ENCODE data around the gene TGFB3.
"Not testable (repeated sequence)": the region's sequence is repeated elsewhere in the genome, so short reads cannot be mapped to it uniquely, and the experiment has no call there.

Gene TGFB3

GRCh38 chr14:75960231-75960630 is 21.6 kb downstream of the TGFB3 start:
- no peak for DNase-seq (ENCODE audit: low read depth)

GRCh38 chr14:75959031-75959430 is 22.8 kb downstream of the TGFB3 start:
- no peak for DNase-seq (ENCODE audit: low read depth)

GRCh38 chr14:75952489-75952888 is 29.3 kb downstream of the TGFB3 start:
- DNase-seq (ENCODE audit: low read depth), result no peak

- no peak for DNase-seq (ENCODE audit: low read depth)
These were observed 35.0 kb downstream of the TGFB3 start for GRCh38 chr14:75946785-75947184.

- DNase-seq (ENCODE audit: low read depth), result no peak
These were observed 37.1 kb downstream of the TGFB3 start for GRCh38 chr14:75944607-75945241.

- no peak for DNase-seq (ENCODE audit: low read depth)
These were observed 40.8 kb downstream of the TGFB3 start for GRCh38 chr14:75941030-75941429.

GRCh38 chr14:75939200-75939599 is 42.6 kb downstream of the TGFB3 start:
- no peak for DNase-seq (ENCODE audit: low read depth)

- no peak for DNase-seq (ENCODE audit: low read depth)
These were observed 46.7 kb downstream of the TGFB3 start for GRCh38 chr14:75934998-75935628.

GRCh38 chr14:75933712-75934296 is 48.0 kb downstream of the TGFB3 start:
- no peak for DNase-seq (ENCODE audit: low read depth)

GRCh38 chr14:75928690-75929181 is 53.1 kb downstream of the TGFB3 start:
- DNase-seq (ENCODE audit: low read depth), result no peak

GRCh38 chr14:75927564-75928087 is 54.2 kb downstream of the TGFB3 start:
- no peak for DNase-seq (ENCODE audit: low read depth)

GRCh38 chr14:75926431-75927115 is 55.2 kb downstream of the TGFB3 start:
- DNase-seq (ENCODE audit: low read depth), result no peak

- DNase-seq (ENCODE audit: low read depth), result not testable (repeated sequence)
These were observed 56.5 kb downstream of the TGFB3 start for GRCh38 chr14:75925141-75925840.

- not testable (repeated sequence) for DNase-seq (ENCODE audit: low read depth)
These were observed 61.4 kb downstream of the TGFB3 start for GRCh38 chr14:75920421-75920820.

- DNase-seq (ENCODE audit: low read depth), result no peak
These were observed 63.9 kb downstream of the TGFB3 start for GRCh38 chr14:75917946-75918335.

GRCh38 chr14:75917322-75917945 is 64.4 kb downstream of the TGFB3 start:
- DNase-seq (ENCODE audit: low read depth), result no peak

GRCh38 chr14:75915045-75915444 is 66.8 kb downstream of the TGFB3 start:
- no peak for DNase-seq (ENCODE audit: low read depth)

GRCh38 chr14:75913183-75913582 is 68.6 kb downstream of the TGFB3 start:
- DNase-seq (ENCODE audit: low read depth), result no peak

GRCh38 chr14:75911883-75912282 is 69.9 kb downstream of the TGFB3 start:
- DNase-seq (ENCODE audit: low read depth), result no peak

- no peak for DNase-seq (ENCODE audit: low read depth)
These were observed 71.7 kb downstream of the TGFB3 start for GRCh38 chr14:75910048-75910447.

- no peak for DNase-seq (ENCODE audit: low read depth)
These were observed 72.2 kb downstream of the TGFB3 start for GRCh38 chr14:75909630-75910029.

Measured in stimulated activated CD4-positive, alpha-beta T cell treated with anti-CD3 and anti-CD28 coated beads, Interleukin-2, amount 100 ng/mL, for 4 hours (primary cell).